GM18858 (cell line): ENCODE measurements around the gene ADAMTSL3.

Experiments
- ATAC-seq: cut with Tn5 transposase; IDR thresholded peaks from one replicate; pipeline ENCODE4 v1.9.1; 2021; ENCODE audit not compliant: unreplicated experiment

Gene ADAMTSL3

GRCh38 chr15:83918011-83918410 lies 264.1 kb downstream of the ADAMTSL3 start:
- ATAC-seq, result no peak

- ATAC-seq, result peak; percentile 55
These were observed 265.5 kb downstream of the ADAMTSL3 start for GRCh38 chr15:83919319-83919830.

- no peak for ATAC-seq
These were observed 266.1 kb downstream of the ADAMTSL3 start for GRCh38 chr15:83919978-83920510.

GRCh38 chr15:83922649-83923294 lies 268.8 kb downstream of the ADAMTSL3 start:
- ATAC-seq, result no peak

GRCh38 chr15:83926116-83926515 lies 272.2 kb downstream of the ADAMTSL3 start:
- no peak for ATAC-seq

- peak; percentile 23 for ATAC-seq
These were observed 273.9 kb downstream of the ADAMTSL3 start for GRCh38 chr15:83927704-83928391.

GRCh38 chr15:83928392-83928734 lies 274.4 kb downstream of the ADAMTSL3 start:
- ATAC-seq, result peak; percentile 74

- peak; percentile 27 for ATAC-seq
These were observed 275.0 kb downstream of the ADAMTSL3 start for GRCh38 chr15:83928878-83929418.

- ATAC-seq, result no peak
These were observed 275.7 kb downstream of the ADAMTSL3 start for GRCh38 chr15:83929619-83930018.

GRCh38 chr15:83930392-83931212 lies 276.7 kb downstream of the ADAMTSL3 start:
- no peak for ATAC-seq

GRCh38 chr15:83935774-83936173 lies 281.9 kb downstream of the ADAMTSL3 start:
- ATAC-seq, result no peak

- no peak for ATAC-seq
These were observed 286.2 kb downstream of the ADAMTSL3 start for GRCh38 chr15:83940136-83940535.

GRCh38 chr15:83943043-83943442 lies 289.1 kb downstream of the ADAMTSL3 start:
- ATAC-seq, result no peak

GRCh38 chr15:83943849-83944404 lies 290.0 kb downstream of the ADAMTSL3 start:
- ATAC-seq, result no peak

- no peak for ATAC-seq
These were observed 293.2 kb downstream of the ADAMTSL3 start for GRCh38 chr15:83947156-83947555.

GRCh38 chr15:83954506-83954905 lies 300.6 kb downstream of the ADAMTSL3 start:
- ATAC-seq, result no peak

- ATAC-seq, result peak; percentile 94
These were observed 301.9 kb downstream of the ADAMTSL3 start for GRCh38 chr15:83955806-83956265.

- no peak for ATAC-seq
These were observed 303.0 kb downstream of the ADAMTSL3 start for GRCh38 chr15:83956887-83957286.

GRCh38 chr15:83959477-83959876 lies 305.6 kb downstream of the ADAMTSL3 start:
- ATAC-seq, result no peak

- no peak for ATAC-seq
These were observed 306.4 kb downstream of the ADAMTSL3 start for GRCh38 chr15:83960192-83960829.
